ENCODE data around the gene RGS18. TPM values are rescaled to one million over a fixed set of nuclear protein-coding genes. Genes with fewer than 3 reads are reported as not detected.

The RGS18 gene
- total and polyA plus RNA-seq, 2 of the 4 experiments (the other 2 are of a cell fraction): 0.09 to 0.18 TPM

DNA sequence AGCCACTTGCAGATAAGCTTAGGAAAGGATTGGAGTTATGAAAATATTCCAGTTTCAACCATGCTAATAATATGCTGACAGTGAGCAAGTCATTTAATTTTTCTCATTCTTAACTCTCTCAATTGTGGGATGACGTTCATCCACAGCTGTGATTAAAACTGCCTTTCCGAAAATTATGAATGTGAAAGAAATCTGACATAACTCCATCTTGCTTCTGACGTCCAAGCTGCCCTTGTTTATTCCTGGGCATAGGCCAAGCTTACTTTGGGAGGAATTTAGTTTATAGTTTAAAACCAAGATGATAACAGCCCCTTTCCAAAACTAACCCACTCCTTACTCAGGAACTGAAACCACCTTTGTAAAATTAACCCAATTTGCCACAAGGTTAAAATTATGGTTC is 11.0 kb upstream of the RGS18 start:
- H4K8ac ChIP-seq (ENCODE audit: low read depth in 2 of 2, low read length in 2 of 2): peak overlapping the region; percentile 95
- H3K14ac ChIP-seq (replicated peaks; ENCODE audit: low read depth, low read length): peak overlapping the region; percentile 92
- WGBS, 2 experiments (ENCODE audit: extremely low coverage in 2 of 2, insufficient read length in 1 of 2): no CpG with 5 or more reads among the region's 3 CpGs
- no peak overlapping the region for H3K4me3 ChIP-seq (ENCODE audit: insufficient read depth, low read depth, low read length)
- in situ Hi-C loops (cut with MboI; ENCODE audit: low sequenced_read_pairs): no loop called here
- no peaks in the 10 kb centered on the region for H3K27me3 ChIP-seq (ENCODE audit: control insufficient read depth, insufficient read depth, low read length)
- BruUV-seq (replicated peaks): no TSS peak
- CTCF ChIA-PET: no interaction called here
- DNase-seq: peak; percentile 91
- TF ChIP-seq RCOR1 (IDR thresholded peaks at IDR 0.05; ENCODE audit: insufficient replicate concordance, low read length): no peak
- no peak for TF ChIP-seq MAZ (IDR thresholded peaks at IDR 0.05; ENCODE audit: borderline replicate concordance, low read depth, low read length)
- no peak for TF ChIP-seq FOS (IDR thresholded peaks at IDR 0.05; ENCODE audit: low read depth, low read length)
- TF ChIP-seq POLR2A (IDR thresholded peaks at IDR 0.05; ENCODE audit: low read depth, low read length): no peak
- TF ChIP-seq SMC3 (IDR thresholded peaks at IDR 0.05; ENCODE audit: low read depth, low read length): no peak
- peak overlapping the region; percentile 42; the same call in 1 of the 2 replicates for H3K9ac ChIP-seq (ENCODE audit: low read depth, low read length)
- intact Hi-C loops (cut with micrococcal nuclease): no loop called here
- H3K36me3 ChIP-seq (ENCODE audit: control insufficient read depth, insufficient read depth, low read length): no peaks in the 10 kb centered on the region
- peak overlapping the region; percentile 32; the same call in 2 of the 3 replicates for H2BK15ac ChIP-seq (ENCODE audit: low read depth, low read length)
- dilution Hi-C loops (cut with HindIII; ENCODE audit: low sequenced_read_pairs, unreplicated experiment): no loop called here
- H2BK20ac ChIP-seq (ENCODE audit: low read depth, low read length): peak overlapping the region; percentile 96
- peak overlapping the region; percentile 100 for H2BK5ac ChIP-seq (ENCODE audit: low read depth, low read length, poor library complexity, severe bottlenecking)
- peak overlapping the region; percentile 97 for H2BK120ac ChIP-seq (ENCODE audit: low read depth, low read length)
- peak overlapping the region; percentile 56; the same call in 1 of the 2 replicates for H3K4me2 ChIP-seq (ENCODE audit: low read depth, low read length)
- peak overlapping the region; percentile 98 for H3K56ac ChIP-seq (ENCODE audit: extremely low read depth, insufficient read depth, low read length)
- no peaks in the 10 kb centered on the region for H4K20me1 ChIP-seq (ENCODE audit: insufficient read depth, low read length)
- H3K9me1 ChIP-seq (ENCODE audit: insufficient read depth, low read length): no peaks in the 10 kb centered on the region
- H3K4me1 ChIP-seq (ENCODE audit: control insufficient read depth, insufficient read depth, low read length): peaks cover 6% of the 10 kb centered on the region
- H3K23ac ChIP-seq (ENCODE audit: low read depth, low read length): peak overlapping the region; percentile 85; the same call in 1 of the 2 replicates
- H2AFZ ChIP-seq (replicated peaks; ENCODE audit: low read length, poor library complexity): no peak overlapping the region
- H4K5ac ChIP-seq (ENCODE audit: low read depth, low read length): peak overlapping the region; percentile 100; the same call in 1 of the 2 replicates
- no peak overlapping the region for H2AK9ac ChIP-seq (replicated peaks; ENCODE audit: low read depth, low read length, poor library complexity)
- ATAC-seq (ENCODE audit: low read depth): peak; percentile 45
- H3K27ac ChIP-seq (ENCODE audit: insufficient read depth, low read length): peak overlapping the region; percentile 100; the same call in 1 of the 2 replicates
- POLR2A ChIA-PET (ENCODE audit: unreplicated experiment): no interaction called here
- H4K91ac ChIP-seq (ENCODE audit: insufficient read depth, low read depth, low read length): peak overlapping the region; percentile 97
- H3K4ac ChIP-seq (ENCODE audit: low read depth, low read length): peak overlapping the region; percentile 93; the same call in 1 of the 2 replicates
- H3K18ac ChIP-seq (ENCODE audit: low read depth, low read length): peak overlapping the region; percentile 100
- no peaks in the 10 kb centered on the region for H3K79me1 ChIP-seq (ENCODE audit: low read depth in 1 of 2, low read length in 2 of 2)
- no peak overlapping the region for H2AK5ac ChIP-seq (ENCODE audit: low read depth, low read length)
- H3K9me3 ChIP-seq (ENCODE audit: control insufficient read depth, insufficient read depth, low read length): peaks cover 7% of the 10 kb centered on the region

Data from IMR-90 (cell line).